Measurements from ENCODE around the gene DUSP10. TPM values are rescaled to one million over a fixed set of nuclear protein-coding genes. Genes with fewer than 3 reads are reported as not detected.

The DUSP10 gene
- total RNA-seq, 1 donor from 2014 or later = 5.0 TPM

- Mint-ChIP-seq H3K27me3 (ENCODE audit: unreplicated experiment) (peaks cover 10% of the 10 kb centered on the region), H3K27ac (ENCODE audit: unreplicated experiment) (no peak overlapping the region), H3K9me3 (ENCODE audit: unreplicated experiment) (no peaks in the 10 kb centered on the region), H3K4me3 (ENCODE audit: unreplicated experiment) (no peak overlapping the region), H3K36me3 (ENCODE audit: low read depth, unreplicated experiment) (peaks cover 3% of the 10 kb centered on the region), H3K4me1 (ENCODE audit: unreplicated experiment) (peaks cover 11% of the 10 kb centered on the region)
- no peak for DNase-seq (ENCODE audit: low spot score)
- no peak for TF ChIP-seq CTCF (IDR thresholded peaks at IDR 0.05; ENCODE audit: unreplicated experiment)
Measured at GRCh38 chr1:221740369-221740992, 1.4 kb downstream of the DUSP10 start.

- no peak for DNase-seq (ENCODE audit: low spot score)
- Mint-ChIP-seq H3K36me3 (ENCODE audit: low read depth, unreplicated experiment) (peaks cover 3% of the 10 kb centered on the region), H3K27ac (ENCODE audit: unreplicated experiment) (no peak overlapping the region), H3K4me1 (ENCODE audit: unreplicated experiment) (peaks cover 11% of the 10 kb centered on the region), H3K9me3 (ENCODE audit: unreplicated experiment) (no peaks in the 10 kb centered on the region), H3K4me3 (ENCODE audit: unreplicated experiment) (no peak overlapping the region), H3K27me3 (ENCODE audit: unreplicated experiment) (peaks cover 10% of the 10 kb centered on the region)
- TF ChIP-seq CTCF (IDR thresholded peaks at IDR 0.05; ENCODE audit: unreplicated experiment) = no peak
Measured at GRCh38 chr1:221739677-221740025, 2.2 kb downstream of the DUSP10 start.

- peaks cover 10% of the 10 kb centered on the region for H3K27me3 Mint-ChIP-seq (ENCODE audit: unreplicated experiment)
Measured at GRCh38 chr1:221739018-221739676, 2.7 kb downstream of the DUSP10 start.

GRCh38 chr1:221736714-221737113 is 5.2 kb downstream of the DUSP10 start:
- Mint-ChIP-seq H3K9me3 (ENCODE audit: unreplicated experiment) (no peaks in the 10 kb centered on the region), H3K4me3 (ENCODE audit: unreplicated experiment) (no peak overlapping the region), H3K27me3 (ENCODE audit: unreplicated experiment) (peaks cover 4% of the 10 kb centered on the region), H3K27ac (ENCODE audit: unreplicated experiment) (no peak overlapping the region), H3K36me3 (ENCODE audit: low read depth, unreplicated experiment) (peaks cover 3% of the 10 kb centered on the region), H3K4me1 (ENCODE audit: unreplicated experiment) (no peaks in the 10 kb centered on the region)
- DNase-seq (ENCODE audit: low spot score) = no peak
- no peak for TF ChIP-seq CTCF (IDR thresholded peaks at IDR 0.05; ENCODE audit: unreplicated experiment)

More at GRCh38 chr1:221739018-221739676, 2.7 kb downstream of the DUSP10 start:
- Mint-ChIP-seq H3K4me3 (ENCODE audit: unreplicated experiment) (no peak overlapping the region), H3K36me3 (ENCODE audit: low read depth, unreplicated experiment) (peaks cover 3% of the 10 kb centered on the region), H3K4me1 (ENCODE audit: unreplicated experiment) (peaks cover 9% of the 10 kb centered on the region), H3K9me3 (ENCODE audit: unreplicated experiment) (no peaks in the 10 kb centered on the region), H3K27ac (ENCODE audit: unreplicated experiment) (no peak overlapping the region)
- no peak for TF ChIP-seq CTCF (IDR thresholded peaks at IDR 0.05; ENCODE audit: unreplicated experiment)
- DNase-seq (ENCODE audit: low spot score) = no peak

- no peaks in the 10 kb centered on the region for H3K4me1 Mint-ChIP-seq (ENCODE audit: unreplicated experiment)
- no peaks in the 10 kb centered on the region for H3K9me3 Mint-ChIP-seq (ENCODE audit: unreplicated experiment)
- H3K4me3 Mint-ChIP-seq (ENCODE audit: unreplicated experiment) = no peak overlapping the region
- peaks cover 4% of the 10 kb centered on the region for H3K27me3 Mint-ChIP-seq (ENCODE audit: unreplicated experiment)
- no peak for DNase-seq (ENCODE audit: low spot score)
- TF ChIP-seq CTCF (IDR thresholded peaks at IDR 0.05; ENCODE audit: unreplicated experiment) = no peak
- H3K36me3 Mint-ChIP-seq (ENCODE audit: low read depth, unreplicated experiment) = peaks cover 3% of the 10 kb centered on the region
- no peak overlapping the region for H3K27ac Mint-ChIP-seq (ENCODE audit: unreplicated experiment)
Measured at GRCh38 chr1:221735999-221736398, 5.9 kb downstream of the DUSP10 start.

All from endothelial cell (in vitro differentiated cells).